WTC11 (cell line): Measurements from ENCODE around the gene CWF19L2.

ENCODE experiments used
- CREB1 ChIP-seq: sonication (generic); formaldehyde crosslinking; IDR thresholded peaks from 2 replicates; pipeline ENCODE4 v1.8.0; 2023; ENCODE audit warnings: mild to moderate bottlenecking, missing genetic modification reagents
- CTCF ChIP-seq: fragments of 200-600 bp; IDR thresholded peaks from 2 replicates; pipeline ENCODE4 v1.8.0; 2022; ENCODE audit warnings: antibody characterized with exemption
- USF1 ChIP-seq: sonication (generic); formaldehyde crosslinking; IDR thresholded peaks from 2 replicates; pipeline ENCODE4 v1.8.0; 2022; ENCODE audit warnings: mild to moderate bottlenecking, missing genetic modification reagents
- ZNF232 ChIP-seq: sonication (generic); formaldehyde crosslinking; IDR thresholded peaks from 2 replicates; pipeline ENCODE4 v1.8.0; 2022; ENCODE audit warnings: mild to moderate bottlenecking, missing genetic modification reagents
- ZNF423 ChIP-seq: fragments of 250-450 bp; sonication (Bioruptor Pico); IDR thresholded peaks from 2 replicates; pipeline ENCODE4 v2.1.2; 2022; ENCODE audit warnings: mild to moderate bottlenecking, moderate library complexity

- TF ChIP-seq USF1 (CRISPR knock-in tag): no peak
- no peak for TF ChIP-seq ZNF423
- no peak for TF ChIP-seq CTCF
- no peak for TF ChIP-seq ZNF232 (CRISPR knock-in tag)
- no peak for TF ChIP-seq CREB1 (CRISPR knock-in tag)
Measured at GRCh38 chr11:107413352-107413751, 44.3 kb downstream of the CWF19L2 start.
